Ishikawa (cell line): ENCODE data around the gene TM9SF3.

Source experiments
- EP300 ChIP-seq: IDR thresholded peaks from 2 replicates; pipeline ENCODE4 v1.6.1; 2012; ENCODE audit warnings: borderline replicate concordance
- RAD21 ChIP-seq: IDR thresholded peaks from 2 replicates; pipeline ENCODE4 v1.6.1; 2012; ENCODE audit warnings: low read depth
- REST ChIP-seq: IDR thresholded peaks from 2 replicates; pipeline ENCODE4 v1.6.1; 2012; ENCODE audit warnings: low read depth, mild to moderate bottlenecking
- TAF1 ChIP-seq: IDR thresholded peaks from 2 replicates; pipeline ENCODE4 v1.6.1; 2012; ENCODE audit warnings: low read depth, mild to moderate bottlenecking

DNA sequence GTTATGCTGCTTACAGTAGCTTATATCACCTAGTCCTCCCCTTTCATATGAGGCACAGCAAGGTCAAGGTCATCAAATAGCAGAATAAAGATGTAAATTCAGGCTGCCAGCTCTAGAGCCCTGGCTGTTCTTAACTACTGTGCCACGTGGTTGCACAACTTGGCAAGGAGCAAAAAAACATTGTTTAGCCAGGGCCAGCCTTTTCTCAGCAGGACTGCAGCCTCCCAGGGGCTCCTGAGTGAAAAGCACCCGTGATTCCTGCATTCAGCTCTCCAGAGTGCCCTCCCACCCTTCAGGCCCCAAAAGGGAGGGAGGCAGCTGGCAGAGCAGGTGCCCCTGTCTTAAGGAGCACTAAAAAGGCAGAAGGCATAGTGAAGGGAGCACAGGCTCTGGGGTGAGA is 31.8 kb upstream of the TM9SF3 start:
- TF ChIP-seq TAF1 (no peak), RAD21 (peak; percentile 22; the same call in 1 of the 2 replicates), REST (no peak), EP300 (no peak)
